Measurements from ENCODE around the gene CMSS1. TPM values are rescaled to one million over a fixed set of nuclear protein-coding genes. Genes with fewer than 3 reads are reported as not detected.

Gene CMSS1
- polyA plus RNA-seq, 1 of the 3 experiments (the other 2 are of a cell fraction) = 9.1 TPM

DNA sequence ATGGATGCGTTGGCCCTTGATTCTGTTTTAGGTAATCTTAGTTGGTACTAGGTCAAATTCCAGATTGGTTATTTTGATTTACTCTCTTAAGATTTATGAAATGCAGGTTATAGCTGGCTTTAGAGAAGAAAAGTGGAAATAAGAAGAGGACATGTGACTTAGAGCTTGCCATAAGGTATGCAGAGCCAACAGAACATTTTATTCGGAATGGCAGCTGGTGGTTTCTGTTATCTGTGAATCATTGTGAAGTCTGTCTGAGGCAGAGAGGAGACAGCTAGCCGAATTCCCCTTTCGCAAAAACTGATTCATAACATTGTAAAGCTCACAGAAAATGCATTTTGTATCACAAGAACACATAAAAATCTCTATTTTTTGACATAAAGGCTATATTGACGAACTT is 214.6 kb downstream of the CMSS1 start:
- DNase-seq = no peak
- Histone ChIP-seq H3K4me1 (ENCODE audit: control insufficient read depth in 1 of 2, insufficient read depth in 2 of 2, low read depth in 1 of 2, low read length in 1 of 2) (peaks cover 8 to 25% of the 10 kb centered on the region in 2 experiments; a peak in 3 of 4 replicates), H3K27ac (ENCODE audit: low read depth in 2 of 2, low read length in 1 of 2) (peak overlapping the region; percentile 59 to 90), H3K79me2 (ENCODE audit: insufficient read depth) (no peaks in the 10 kb centered on the region), H3K9ac (peak overlapping the region; percentile 37; the same call in 1 of the 2 replicates), H3K9me2 (no peaks in the 10 kb centered on the region), H2AFZ (ENCODE audit: low read depth) (no peak overlapping the region), H3K4me3 (ENCODE audit: low read depth in 2 of 2, low read length in 1 of 2) (no peak overlapping the region), H3K27me3 (ENCODE audit: insufficient read depth) (no peaks in the 10 kb centered on the region), H3K9me3 (no peaks in the 10 kb centered on the region), H3K36me3 (replicated peaks in 1 of 2; ENCODE audit: control insufficient read depth in 1 of 2, insufficient read depth in 2 of 2, low read length in 1 of 2) (no peaks in the 10 kb centered on the region), H3F3A (replicated peaks; ENCODE audit: insufficient read depth) (peaks cover 30% of the 10 kb centered on the region), H3K4me2 (peak overlapping the region; percentile 59; the same call in 1 of the 2 replicates), H4K20me1 (ENCODE audit: insufficient read depth) (no peaks in the 10 kb centered on the region)
- 14% methylated on average over 5 of the region's 5 CpGs for WGBS (ENCODE audit: low lambda C conversion rate)
- POLR2A ChIA-PET = no interaction called here
- CTCF ChIA-PET = interaction anchor here (1.1 kb wide), 1 partner anchor 129 kb away, joined by 3 read pairs; no protein-coding TSS in a partner anchor
- TF ChIP-seq, protein P1, sequence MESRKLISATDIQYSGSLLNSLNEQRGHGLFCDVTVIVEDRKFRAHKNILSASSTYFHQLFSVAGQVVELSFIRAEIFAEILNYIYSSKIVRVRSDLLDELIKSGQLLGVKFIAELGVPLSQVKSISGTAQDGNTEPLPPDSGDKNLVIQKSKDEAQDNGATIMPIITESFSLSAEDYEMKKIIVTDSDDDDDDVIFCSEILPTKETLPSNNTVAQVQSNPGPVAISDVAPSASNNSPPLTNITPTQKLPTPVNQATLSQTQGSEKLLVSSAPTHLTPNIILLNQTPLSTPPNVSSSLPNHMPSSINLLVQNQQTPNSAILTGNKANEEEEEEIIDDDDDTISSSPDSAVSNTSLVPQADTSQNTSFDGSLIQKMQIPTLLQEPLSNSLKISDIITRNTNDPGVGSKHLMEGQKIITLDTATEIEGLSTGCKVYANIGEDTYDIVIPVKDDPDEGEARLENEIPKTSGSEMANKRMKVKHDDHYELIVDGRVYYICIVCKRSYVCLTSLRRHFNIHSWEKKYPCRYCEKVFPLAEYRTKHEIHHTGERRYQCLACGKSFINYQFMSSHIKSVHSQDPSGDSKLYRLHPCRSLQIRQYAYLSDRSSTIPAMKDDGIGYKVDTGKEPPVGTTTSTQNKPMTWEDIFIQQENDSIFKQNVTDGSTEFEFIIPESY (IDR thresholded peaks at IDR 0.05; ENCODE audit: borderline replicate concordance, low read depth) = peak; percentile 47; the same call in 1 of the 2 replicates
- TF ChIP-seq YY1 (IDR thresholded peaks at IDR 0.05; ENCODE audit: low read depth) (peak; percentile 38; the same call in 1 of the 2 replicates), TAF1 (IDR thresholded peaks at IDR 0.05; ENCODE audit: borderline replicate concordance, low read depth, low read length) (peak; percentile 37; the same call in 1 of the 2 replicates), MXI1 (IDR thresholded peaks at IDR 0.05; ENCODE audit: low read depth, low read length) (no peak), RCOR1 (IDR thresholded peaks at IDR 0.05; ENCODE audit: low read length) (no peak), RXRA (IDR thresholded peaks at IDR 0.05; ENCODE audit: borderline replicate concordance, low read depth) (peak; percentile 77; the same call in 1 of the 2 replicates), FOXJ3 (CRISPR knock-in tag; IDR thresholded peaks at IDR 0.05) (no peak), EP300 (IDR thresholded peaks at IDR 0.05; ENCODE audit: borderline replicate concordance in 1 of 2, low read depth in 1 of 2, low read length in 1 of 2) (peak; percentile 76 to 97), TCF12 (IDR thresholded peaks at IDR 0.05) (peak; percentile 98), ELF1 (IDR thresholded peaks at IDR 0.05) (0 out of 2 replicates have a peak, but pooled peaks have one; percentile 17), SIN3A (IDR thresholded peaks at IDR 0.05; ENCODE audit: borderline replicate concordance, low read depth, low read length) (peak; percentile 84; the same call in 1 of the 2 replicates), EZH2phosphoT487 (IDR thresholded peaks at IDR 0.05; ENCODE audit: borderline replicate concordance, low read depth) (no peak), NRF1 (IDR thresholded peaks at IDR 0.05; ENCODE audit: low read depth, low read length) (no peak), JUND (IDR thresholded peaks at IDR 0.05) (peak; percentile 95), RAD21 (IDR thresholded peaks at IDR 0.05; ENCODE audit: low read length) (no peak), SMC3 (IDR thresholded peaks at IDR 0.05; ENCODE audit: low read depth, low read length) (no peak)
- TF ChIP-seq, protein P2, sequence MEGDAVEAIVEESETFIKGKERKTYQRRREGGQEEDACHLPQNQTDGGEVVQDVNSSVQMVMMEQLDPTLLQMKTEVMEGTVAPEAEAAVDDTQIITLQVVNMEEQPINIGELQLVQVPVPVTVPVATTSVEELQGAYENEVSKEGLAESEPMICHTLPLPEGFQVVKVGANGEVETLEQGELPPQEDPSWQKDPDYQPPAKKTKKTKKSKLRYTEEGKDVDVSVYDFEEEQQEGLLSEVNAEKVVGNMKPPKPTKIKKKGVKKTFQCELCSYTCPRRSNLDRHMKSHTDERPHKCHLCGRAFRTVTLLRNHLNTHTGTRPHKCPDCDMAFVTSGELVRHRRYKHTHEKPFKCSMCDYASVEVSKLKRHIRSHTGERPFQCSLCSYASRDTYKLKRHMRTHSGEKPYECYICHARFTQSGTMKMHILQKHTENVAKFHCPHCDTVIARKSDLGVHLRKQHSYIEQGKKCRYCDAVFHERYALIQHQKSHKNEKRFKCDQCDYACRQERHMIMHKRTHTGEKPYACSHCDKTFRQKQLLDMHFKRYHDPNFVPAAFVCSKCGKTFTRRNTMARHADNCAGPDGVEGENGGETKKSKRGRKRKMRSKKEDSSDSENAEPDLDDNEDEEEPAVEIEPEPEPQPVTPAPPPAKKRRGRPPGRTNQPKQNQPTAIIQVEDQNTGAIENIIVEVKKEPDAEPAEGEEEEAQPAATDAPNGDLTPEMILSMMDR (IDR thresholded peaks at IDR 0.05) = no peak
- TF ChIP-seq, protein P3, sequence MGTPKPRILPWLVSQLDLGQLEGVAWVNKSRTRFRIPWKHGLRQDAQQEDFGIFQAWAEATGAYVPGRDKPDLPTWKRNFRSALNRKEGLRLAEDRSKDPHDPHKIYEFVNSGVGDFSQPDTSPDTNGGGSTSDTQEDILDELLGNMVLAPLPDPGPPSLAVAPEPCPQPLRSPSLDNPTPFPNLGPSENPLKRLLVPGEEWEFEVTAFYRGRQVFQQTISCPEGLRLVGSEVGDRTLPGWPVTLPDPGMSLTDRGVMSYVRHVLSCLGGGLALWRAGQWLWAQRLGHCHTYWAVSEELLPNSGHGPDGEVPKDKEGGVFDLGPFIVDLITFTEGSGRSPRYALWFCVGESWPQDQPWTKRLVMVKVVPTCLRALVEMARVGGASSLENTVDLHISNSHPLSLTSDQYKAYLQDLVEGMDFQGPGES (IDR thresholded peaks at IDR 0.05; ENCODE audit: low read depth, low read length) = no peak
- TF ChIP-seq, protein P4, sequence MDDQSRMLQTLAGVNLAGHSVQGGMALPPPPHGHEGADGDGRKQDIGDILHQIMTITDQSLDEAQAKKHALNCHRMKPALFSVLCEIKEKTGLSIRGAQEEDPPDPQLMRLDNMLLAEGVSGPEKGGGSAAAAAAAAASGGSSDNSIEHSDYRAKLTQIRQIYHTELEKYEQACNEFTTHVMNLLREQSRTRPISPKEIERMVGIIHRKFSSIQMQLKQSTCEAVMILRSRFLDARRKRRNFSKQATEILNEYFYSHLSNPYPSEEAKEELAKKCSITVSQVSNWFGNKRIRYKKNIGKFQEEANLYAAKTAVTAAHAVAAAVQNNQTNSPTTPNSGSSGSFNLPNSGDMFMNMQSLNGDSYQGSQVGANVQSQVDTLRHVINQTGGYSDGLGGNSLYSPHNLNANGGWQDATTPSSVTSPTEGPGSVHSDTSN (IDR thresholded peaks at IDR 0.05) = peak; percentile 98
- TF ChIP-seq, protein P5, sequence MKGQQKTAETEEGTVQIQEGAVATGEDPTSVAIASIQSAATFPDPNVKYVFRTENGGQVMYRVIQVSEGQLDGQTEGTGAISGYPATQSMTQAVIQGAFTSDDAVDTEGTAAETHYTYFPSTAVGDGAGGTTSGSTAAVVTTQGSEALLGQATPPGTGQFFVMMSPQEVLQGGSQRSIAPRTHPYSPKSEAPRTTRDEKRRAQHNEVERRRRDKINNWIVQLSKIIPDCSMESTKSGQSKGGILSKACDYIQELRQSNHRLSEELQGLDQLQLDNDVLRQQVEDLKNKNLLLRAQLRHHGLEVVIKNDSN (IDR thresholded peaks at IDR 0.05; ENCODE audit: borderline replicate concordance, low read depth) = peak; percentile 87
- TF ChIP-seq, protein P6, sequence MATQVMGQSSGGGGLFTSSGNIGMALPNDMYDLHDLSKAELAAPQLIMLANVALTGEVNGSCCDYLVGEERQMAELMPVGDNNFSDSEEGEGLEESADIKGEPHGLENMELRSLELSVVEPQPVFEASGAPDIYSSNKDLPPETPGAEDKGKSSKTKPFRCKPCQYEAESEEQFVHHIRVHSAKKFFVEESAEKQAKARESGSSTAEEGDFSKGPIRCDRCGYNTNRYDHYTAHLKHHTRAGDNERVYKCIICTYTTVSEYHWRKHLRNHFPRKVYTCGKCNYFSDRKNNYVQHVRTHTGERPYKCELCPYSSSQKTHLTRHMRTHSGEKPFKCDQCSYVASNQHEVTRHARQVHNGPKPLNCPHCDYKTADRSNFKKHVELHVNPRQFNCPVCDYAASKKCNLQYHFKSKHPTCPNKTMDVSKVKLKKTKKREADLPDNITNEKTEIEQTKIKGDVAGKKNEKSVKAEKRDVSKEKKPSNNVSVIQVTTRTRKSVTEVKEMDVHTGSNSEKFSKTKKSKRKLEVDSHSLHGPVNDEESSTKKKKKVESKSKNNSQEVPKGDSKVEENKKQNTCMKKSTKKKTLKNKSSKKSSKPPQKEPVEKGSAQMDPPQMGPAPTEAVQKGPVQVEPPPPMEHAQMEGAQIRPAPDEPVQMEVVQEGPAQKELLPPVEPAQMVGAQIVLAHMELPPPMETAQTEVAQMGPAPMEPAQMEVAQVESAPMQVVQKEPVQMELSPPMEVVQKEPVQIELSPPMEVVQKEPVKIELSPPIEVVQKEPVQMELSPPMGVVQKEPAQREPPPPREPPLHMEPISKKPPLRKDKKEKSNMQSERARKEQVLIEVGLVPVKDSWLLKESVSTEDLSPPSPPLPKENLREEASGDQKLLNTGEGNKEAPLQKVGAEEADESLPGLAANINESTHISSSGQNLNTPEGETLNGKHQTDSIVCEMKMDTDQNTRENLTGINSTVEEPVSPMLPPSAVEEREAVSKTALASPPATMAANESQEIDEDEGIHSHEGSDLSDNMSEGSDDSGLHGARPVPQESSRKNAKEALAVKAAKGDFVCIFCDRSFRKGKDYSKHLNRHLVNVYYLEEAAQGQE (IDR thresholded peaks at IDR 0.05; ENCODE audit: low read depth, low read length) = 0 out of 2 replicates have a peak, but pooled peaks have one; percentile 43
- TF ChIP-seq, protein P7, sequence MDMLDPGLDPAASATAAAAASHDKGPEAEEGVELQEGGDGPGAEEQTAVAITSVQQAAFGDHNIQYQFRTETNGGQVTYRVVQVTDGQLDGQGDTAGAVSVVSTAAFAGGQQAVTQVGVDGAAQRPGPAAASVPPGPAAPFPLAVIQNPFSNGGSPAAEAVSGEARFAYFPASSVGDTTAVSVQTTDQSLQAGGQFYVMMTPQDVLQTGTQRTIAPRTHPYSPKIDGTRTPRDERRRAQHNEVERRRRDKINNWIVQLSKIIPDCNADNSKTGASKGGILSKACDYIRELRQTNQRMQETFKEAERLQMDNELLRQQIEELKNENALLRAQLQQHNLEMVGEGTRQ (IDR thresholded peaks at IDR 0.05; ENCODE audit: borderline replicate concordance, low read depth, low read length) = no peak

Measured in SK-N-SH (cell line).